HG02970 (cell line): ENCODE data around the gene CHST10.

Experiments
- ATAC-seq: cut with Tn5 transposase; IDR thresholded peaks from one replicate; pipeline ENCODE4 v1.9.1; 2021; ENCODE audit warnings: mild to moderate bottlenecking, moderate library complexity, moderate number of reproducible peaks; ENCODE audit not compliant: unreplicated experiment, low FRiP score

Gene CHST10

GRCh38 chr2:100417711-100418124 lies 250 bp upstream of the CHST10 start:
- ATAC-seq, result no peak

- no peak for ATAC-seq
Measured at GRCh38 chr2:100416397-100416934, 1.0 kb downstream of the CHST10 start.

GRCh38 chr2:100413571-100413970 lies 3.9 kb downstream of the CHST10 start:
- no peak for ATAC-seq

GRCh38 chr2:100412881-100413321 lies 4.6 kb downstream of the CHST10 start:
- no peak for ATAC-seq

DNA sequence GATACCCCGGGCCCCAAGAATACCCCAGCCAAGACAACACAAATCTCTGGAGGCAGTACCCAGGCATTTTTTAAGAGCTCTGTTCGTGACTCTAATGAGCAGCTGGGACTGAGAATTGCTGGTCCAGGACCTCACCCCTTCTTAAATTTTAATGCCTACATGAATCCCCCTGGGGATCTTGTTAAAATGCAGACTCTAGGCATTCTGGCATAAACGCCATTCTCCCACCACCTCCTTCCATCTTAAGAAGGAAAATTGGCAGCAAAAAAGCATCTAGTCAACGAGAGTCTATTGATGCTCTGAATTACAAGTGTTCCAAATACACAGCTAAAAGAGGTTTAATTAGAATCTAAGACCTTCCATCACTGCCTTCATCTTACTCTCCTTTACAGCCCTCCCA lies 5.0 kb downstream of the CHST10 start:
- no peak for ATAC-seq

DNA sequence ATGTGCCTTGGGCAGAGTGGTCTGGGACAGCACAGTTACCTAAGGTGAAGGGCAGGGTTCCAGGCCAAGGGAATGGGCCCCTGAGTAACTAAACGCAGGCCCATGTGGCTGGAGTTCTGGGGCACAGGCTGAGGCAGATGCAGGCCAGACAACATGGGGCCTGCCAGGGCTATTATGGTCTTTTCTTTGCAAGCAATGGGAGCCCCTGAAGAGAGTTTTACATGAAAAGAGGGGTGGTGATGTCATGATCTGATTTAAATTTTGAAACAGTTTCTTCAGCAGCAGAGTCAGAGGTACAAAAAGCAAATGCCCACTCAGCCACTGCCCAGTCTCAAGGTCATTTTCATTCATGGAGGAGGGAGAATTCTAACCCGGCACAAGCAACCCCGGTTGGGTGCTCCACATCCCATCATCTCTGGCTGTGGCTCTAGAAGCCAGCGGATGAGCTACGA lies 5.6 kb downstream of the CHST10 start:
- no peak for ATAC-seq

DNA sequence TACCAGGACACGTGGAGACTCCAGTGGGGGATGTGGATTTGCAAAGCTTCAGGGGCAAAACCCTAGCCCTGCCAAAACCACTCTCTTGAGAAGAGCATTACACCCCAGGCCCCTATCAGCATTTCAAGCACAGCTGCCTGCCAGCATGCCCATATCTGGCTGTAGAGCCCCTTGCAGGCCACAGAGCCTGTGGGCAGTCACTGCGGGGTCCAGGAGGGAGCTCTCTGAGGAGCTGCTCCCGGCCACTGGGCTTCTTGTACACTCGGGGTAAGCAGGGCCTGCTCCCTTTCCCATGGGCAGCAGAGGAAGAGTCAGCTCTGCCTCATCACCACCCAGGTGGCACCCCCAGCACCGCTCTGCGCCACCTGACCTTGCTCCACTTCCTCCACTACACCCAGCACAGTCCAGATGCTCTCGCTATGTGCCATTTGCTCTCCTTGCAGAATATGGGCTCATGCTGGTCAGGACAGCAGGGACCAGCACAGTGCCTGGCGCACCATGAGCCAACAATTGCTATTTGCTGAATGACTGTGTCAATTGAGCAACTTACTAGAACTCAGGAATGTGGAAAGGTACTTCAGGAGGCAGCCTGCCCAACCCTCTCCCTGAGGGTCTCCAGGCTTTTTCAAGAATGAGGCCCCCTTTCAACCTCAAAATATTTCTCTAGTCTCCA lies 7.4 kb downstream of the CHST10 start:
- no peak for ATAC-seq

GRCh38 chr2:100409461-100409860 lies 8.0 kb downstream of the CHST10 start:
- ATAC-seq, result no peak

- ATAC-seq, result no peak
Measured at GRCh38 chr2:100408941-100409340, 8.5 kb downstream of the CHST10 start.

DNA sequence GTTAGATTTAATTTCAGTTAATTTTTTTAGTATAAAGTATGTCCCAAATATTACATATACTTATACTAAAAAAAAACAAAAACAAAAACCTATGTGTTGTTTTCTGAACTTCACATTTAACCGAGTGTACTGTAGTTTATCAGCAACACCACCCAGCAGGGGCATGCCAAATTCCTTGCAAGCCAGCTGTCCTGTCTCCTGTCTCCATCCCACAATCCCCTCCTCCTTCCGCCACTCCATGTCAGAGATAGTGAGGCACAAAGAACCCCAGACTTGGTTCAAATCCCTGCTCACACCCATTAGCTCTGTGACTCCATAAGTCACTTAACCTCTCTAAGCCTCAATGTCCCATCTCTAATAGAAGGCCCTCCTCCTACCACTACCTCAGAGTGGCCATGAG lies 9.4 kb downstream of the CHST10 start:
- ATAC-seq, result no peak

GRCh38 chr2:100407563-100407962 lies 9.9 kb downstream of the CHST10 start:
- ATAC-seq, result no peak

- no peak for ATAC-seq
Measured at GRCh38 chr2:100407073-100407472, 10.4 kb downstream of the CHST10 start.

- no peak for ATAC-seq
Measured at GRCh38 chr2:100406120-100406508, 11.4 kb downstream of the CHST10 start.

- ATAC-seq, result no peak
Measured at GRCh38 chr2:100405403-100406119, 11.9 kb downstream of the CHST10 start.

GRCh38 chr2:100404411-100404810 lies 13.1 kb downstream of the CHST10 start:
- no peak for ATAC-seq

- ATAC-seq, result no peak
Measured at GRCh38 chr2:100403722-100404121, 13.7 kb downstream of the CHST10 start.

DNA sequence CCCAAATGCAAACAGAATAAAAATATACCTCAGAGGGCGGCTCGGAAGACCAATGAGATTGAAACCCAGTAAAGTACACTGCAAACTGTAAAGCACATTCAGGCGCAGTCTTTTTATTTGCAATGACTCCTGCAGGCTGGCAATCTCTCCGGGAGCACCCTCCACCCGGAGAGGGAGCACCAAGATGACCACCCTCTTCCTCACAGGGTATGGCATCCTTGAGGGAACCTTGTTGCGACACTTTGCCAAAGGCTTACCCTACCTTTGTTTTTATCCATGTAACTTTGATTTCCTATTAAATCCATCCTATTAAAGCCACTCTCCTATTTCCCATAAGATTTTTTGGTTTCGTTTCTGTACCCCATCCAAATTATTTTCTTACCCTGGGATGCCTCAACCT lies 16.2 kb downstream of the CHST10 start:
- no peak for ATAC-seq

DNA sequence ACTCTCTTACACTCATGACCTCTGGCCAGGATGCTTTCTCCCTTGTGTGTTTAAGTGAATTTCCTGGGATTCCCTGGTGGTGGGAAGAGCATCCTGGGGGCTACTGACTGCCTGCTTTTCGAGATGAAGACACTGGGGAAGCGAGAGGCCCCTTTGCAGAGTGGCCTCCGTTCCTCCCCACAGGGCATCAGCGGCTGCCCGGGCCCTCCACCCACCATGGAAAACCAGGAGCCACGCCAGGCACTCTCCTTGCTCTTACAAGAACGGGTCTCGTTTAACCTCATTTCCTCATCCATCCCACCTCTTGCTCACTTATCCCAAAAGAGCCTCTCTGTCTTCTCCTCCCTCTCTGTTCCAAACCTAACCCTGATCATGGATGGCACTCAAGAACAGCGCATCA lies 17.8 kb downstream of the CHST10 start:
- no peak for ATAC-seq

GRCh38 chr2:100397976-100398375 lies 19.5 kb downstream of the CHST10 start:
- ATAC-seq, result no peak

- no peak for ATAC-seq
Measured at GRCh38 chr2:100397118-100397860, 20.2 kb downstream of the CHST10 start.

- no peak for ATAC-seq
Measured at GRCh38 chr2:100396483-100396882, 21.0 kb downstream of the CHST10 start.
